Ectodermal cell (in vitro differentiated cells): Measurements from ENCODE around the gene PLEKHA1.

ENCODE experiments used
- H3K27ac ChIP-seq: 2 replicates; pipeline ENCODE4 v1.7.0; 2013; ENCODE audit warnings: mild to moderate bottlenecking, low read depth, low read length; ENCODE audit not compliant: insufficient read depth, poor library complexity, severe bottlenecking
- H3K27me3 ChIP-seq: 2 replicates; pipeline ENCODE4 v1.7.0; 2013; ENCODE audit warnings: mild to moderate bottlenecking, low read length; ENCODE audit not compliant: insufficient read depth, control insufficient read depth, poor library complexity, severe bottlenecking
- H3K36me3 ChIP-seq: one replicate; pipeline ENCODE4 v1.7.0; 2013; ENCODE audit warnings: low read length; ENCODE audit not compliant: control insufficient read depth, insufficient read depth
- H3K4me1 ChIP-seq: one replicate; pipeline ENCODE4 v1.7.0; 2013; ENCODE audit warnings: low read length; ENCODE audit not compliant: control insufficient read depth, insufficient read depth
- H3K4me3 ChIP-seq: 2 replicates; pipeline ENCODE4 v1.7.0; 2013; ENCODE audit warnings: low read depth, low read length, control low read depth; ENCODE audit not compliant: insufficient read depth
- H3K9me3 ChIP-seq: 2 replicates; pipeline ENCODE4 v1.7.0; 2013; ENCODE audit warnings: mild to moderate bottlenecking, low read length, moderate library complexity; ENCODE audit not compliant: control insufficient read depth
- WGBS, 2 experiments: methylation state at CpG; one replicate each; pipeline ENCODE4 v1.1.7; 2013; ENCODE audit warnings: missing lambda C conversion rate in 2 of 2; 5-methylcytosine and 5-hydroxymethylcytosine counted together

PLEKHA1 gene

DNA sequence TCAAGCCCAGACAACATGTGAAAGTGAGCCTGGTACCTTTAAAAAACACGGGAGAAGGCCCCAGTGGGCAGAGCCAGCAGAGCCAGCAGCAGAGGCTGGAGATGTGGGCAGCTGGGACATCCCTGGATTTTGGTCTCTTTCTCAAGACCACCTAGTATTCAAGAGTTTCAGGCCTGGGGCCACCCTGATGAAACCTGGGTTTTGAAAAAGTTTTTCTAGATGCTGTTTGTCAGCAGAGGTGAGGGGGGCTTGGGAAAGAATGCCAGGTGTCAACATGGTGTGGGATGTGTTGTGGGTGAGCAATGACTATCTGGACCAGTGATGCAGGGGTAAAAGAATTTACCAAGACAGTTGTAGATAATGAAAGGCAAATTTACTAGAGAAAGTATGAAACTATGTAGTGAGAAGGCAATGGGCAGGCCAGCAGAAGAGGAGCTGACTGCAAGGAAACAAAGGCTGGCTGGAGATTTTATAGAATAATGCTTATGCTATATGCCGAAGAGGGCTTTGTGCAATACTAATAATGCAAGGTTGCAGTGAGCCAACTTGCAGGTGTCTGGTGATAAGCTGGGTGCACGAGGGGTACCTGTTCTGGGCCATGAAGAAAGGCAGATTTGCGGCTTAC is 28.1 kb upstream of the PLEKHA1 start:
- Histone ChIP-seq H3K4me3 (no peak overlapping the region), H3K27ac (no peak overlapping the region), H3K4me1 (no peaks in the 10 kb centered on the region), H3K36me3 (no peaks in the 10 kb centered on the region), H3K9me3 (no peaks in the 10 kb centered on the region), H3K27me3 (no peaks in the 10 kb centered on the region)
- WGBS, 2 experiments, result 90 to 92% methylated on average over 4 of the region's 4 CpGs

DNA sequence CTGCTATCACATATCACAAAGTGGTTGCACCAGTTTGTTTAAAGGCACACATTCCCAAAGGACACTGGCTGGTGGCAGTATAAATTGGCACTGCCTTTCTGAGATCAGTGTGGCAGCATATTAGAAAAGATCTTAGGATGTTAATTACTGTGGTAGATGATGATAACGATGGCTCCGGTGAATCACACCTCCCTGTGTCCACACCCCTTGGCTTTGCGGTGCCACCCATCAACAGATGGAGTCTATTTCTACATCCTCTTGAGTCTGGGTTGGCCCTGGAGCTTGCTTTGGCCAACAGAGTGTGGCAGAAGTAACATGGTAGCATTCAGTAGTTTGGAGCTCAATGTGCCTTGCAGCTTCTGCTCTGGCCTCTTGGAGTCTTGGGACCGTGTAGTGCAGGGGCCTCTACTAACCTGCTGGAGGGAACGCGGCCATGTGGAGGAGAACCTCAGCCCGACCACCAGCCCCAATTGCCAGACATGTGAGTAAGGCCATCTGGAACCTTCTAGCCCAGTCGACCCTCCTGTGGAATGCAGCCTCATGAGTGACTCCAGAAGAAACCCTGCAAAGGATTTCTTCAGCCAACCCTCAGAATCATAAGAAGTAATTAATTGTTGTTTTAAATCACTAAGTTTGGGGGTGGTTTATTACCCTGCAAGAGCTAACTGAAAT is 27.2 kb upstream of the PLEKHA1 start:
- Histone ChIP-seq H3K36me3 (no peaks in the 10 kb centered on the region), H3K4me1 (no peaks in the 10 kb centered on the region), H3K4me3 (no peak overlapping the region), H3K27me3 (no peaks in the 10 kb centered on the region), H3K9me3 (no peaks in the 10 kb centered on the region), H3K27ac (no peak overlapping the region)
- 96 to 97% methylated on average over 8 of the region's 8 CpGs for WGBS, 2 experiments

DNA sequence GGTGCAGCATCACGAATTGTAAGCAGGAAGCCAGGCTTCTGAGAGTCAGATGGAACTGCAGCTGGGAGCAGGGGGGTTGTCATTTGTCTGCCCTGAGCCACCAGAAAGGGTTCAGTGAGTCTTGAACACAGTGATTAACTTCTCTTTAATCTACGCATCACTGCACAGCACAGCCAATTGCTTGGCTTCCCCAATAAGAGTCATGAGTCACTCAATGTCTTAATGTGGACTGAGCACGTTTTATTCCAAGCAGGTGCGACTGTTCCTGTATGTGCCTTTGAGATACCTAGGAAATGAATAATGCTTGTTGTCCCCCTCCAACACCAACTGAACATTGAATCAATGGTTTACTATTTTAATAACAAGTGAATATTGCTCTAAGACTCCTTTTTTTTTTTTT is 26.0 kb upstream of the PLEKHA1 start:
- Histone ChIP-seq H3K4me3 (no peak overlapping the region), H3K4me1 (peaks cover 5% of the 10 kb centered on the region), H3K27ac (peak overlapping the region; percentile 71), H3K9me3 (no peaks in the 10 kb centered on the region), H3K27me3 (no peaks in the 10 kb centered on the region), H3K36me3 (no peaks in the 10 kb centered on the region)
- WGBS, 2 experiments, result 87 to 91% methylated on average over 4 of the region's 4 CpGs

DNA sequence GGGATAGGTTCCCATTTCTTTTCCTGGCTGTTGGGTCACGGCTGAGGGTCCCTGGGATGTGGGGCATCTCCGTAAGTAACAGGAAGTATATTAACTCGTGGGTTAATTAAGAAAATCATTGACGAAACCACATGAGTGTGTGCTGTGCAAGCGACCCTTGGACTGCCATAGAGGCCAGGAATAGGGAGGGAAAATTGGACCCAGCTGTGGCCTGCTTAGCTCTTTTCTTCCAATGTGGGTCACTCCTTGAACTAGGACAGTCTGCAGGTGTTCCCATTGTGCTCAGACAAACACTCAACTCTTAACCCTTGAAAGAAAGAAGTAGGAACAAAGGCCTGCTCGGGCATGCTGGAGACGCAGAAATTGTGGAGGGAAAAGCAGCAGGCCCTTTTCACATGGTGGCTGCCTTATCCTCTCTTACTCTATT is 25.6 kb upstream of the PLEKHA1 start:
- H3K36me3 ChIP-seq, result no peaks in the 10 kb centered on the region
- H3K4me3 ChIP-seq, result no peak overlapping the region
- WGBS, 2 experiments, result 62 to 67% methylated on average over 7 of the region's 7 CpGs
- peaks cover 5% of the 10 kb centered on the region for H3K4me1 ChIP-seq
- H3K27ac ChIP-seq, result peak overlapping the region; percentile 71
- no peaks in the 10 kb centered on the region for H3K27me3 ChIP-seq
- H3K9me3 ChIP-seq, result no peaks in the 10 kb centered on the region

DNA sequence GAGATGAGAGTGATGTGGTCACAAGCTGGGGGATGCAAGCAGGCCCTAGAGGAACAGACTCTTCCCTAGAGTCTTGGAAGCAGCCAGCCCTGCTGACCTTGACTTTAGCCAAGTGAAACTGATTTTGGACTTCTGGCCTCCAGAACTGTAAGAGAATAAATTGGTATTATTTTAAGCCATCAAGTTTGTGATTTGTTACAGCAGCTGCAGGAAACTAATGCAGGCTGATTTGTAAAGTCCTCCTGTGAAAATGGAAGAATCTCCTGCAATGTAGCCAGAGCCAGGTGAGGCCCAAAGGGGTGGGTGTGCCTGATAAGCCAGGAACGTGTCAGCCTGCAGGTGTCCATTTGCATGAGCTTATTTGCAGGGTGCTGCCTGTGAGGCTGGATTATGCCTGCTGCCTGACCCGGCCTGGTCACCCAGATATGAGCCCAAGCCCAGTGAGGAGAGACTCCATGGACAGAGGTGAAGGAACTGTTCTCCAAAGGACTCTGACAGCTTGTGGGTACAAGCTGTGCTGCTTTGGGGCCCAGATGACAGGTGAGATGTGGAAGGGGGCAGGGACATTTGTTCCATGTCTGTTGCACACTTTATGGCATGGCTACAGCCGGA is 24.6 kb upstream of the PLEKHA1 start:
- WGBS, 2 experiments, result 90 to 91% methylated on average over 3 of the region's 3 CpGs
- Histone ChIP-seq H3K4me1 (peaks cover 5% of the 10 kb centered on the region), H3K27me3 (no peaks in the 10 kb centered on the region), H3K9me3 (no peaks in the 10 kb centered on the region), H3K4me3 (no peak overlapping the region), H3K27ac (no peak overlapping the region), H3K36me3 (no peaks in the 10 kb centered on the region)

DNA sequence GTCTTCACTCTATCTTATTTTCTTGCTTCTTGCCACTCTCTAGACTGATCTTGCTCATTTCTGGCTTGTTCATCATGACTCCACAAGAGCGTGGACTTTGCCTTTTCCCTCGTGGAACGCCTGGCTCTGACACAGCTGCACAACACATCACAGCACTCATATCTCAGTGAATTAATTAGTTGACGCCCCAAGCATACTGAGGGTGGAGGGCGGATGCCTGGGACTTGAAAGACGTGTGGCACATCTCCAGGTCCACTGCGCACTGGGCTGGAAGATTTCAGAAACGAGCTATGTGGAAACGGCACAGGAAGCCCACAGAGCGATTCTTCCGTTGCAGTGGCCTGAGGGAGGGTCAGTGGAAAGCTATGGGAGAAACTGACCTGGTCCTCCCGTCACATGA is 23.6 kb upstream of the PLEKHA1 start:
- H3K4me3 ChIP-seq, result no peak overlapping the region
- H3K27ac ChIP-seq, result no peak overlapping the region
- 88 to 89% methylated on average over 12 of the region's 12 CpGs for WGBS, 2 experiments
- H3K27me3 ChIP-seq, result no peaks in the 10 kb centered on the region
- no peaks in the 10 kb centered on the region for H3K36me3 ChIP-seq
- H3K9me3 ChIP-seq, result no peaks in the 10 kb centered on the region
- H3K4me1 ChIP-seq, result peaks cover 5% of the 10 kb centered on the region

DNA sequence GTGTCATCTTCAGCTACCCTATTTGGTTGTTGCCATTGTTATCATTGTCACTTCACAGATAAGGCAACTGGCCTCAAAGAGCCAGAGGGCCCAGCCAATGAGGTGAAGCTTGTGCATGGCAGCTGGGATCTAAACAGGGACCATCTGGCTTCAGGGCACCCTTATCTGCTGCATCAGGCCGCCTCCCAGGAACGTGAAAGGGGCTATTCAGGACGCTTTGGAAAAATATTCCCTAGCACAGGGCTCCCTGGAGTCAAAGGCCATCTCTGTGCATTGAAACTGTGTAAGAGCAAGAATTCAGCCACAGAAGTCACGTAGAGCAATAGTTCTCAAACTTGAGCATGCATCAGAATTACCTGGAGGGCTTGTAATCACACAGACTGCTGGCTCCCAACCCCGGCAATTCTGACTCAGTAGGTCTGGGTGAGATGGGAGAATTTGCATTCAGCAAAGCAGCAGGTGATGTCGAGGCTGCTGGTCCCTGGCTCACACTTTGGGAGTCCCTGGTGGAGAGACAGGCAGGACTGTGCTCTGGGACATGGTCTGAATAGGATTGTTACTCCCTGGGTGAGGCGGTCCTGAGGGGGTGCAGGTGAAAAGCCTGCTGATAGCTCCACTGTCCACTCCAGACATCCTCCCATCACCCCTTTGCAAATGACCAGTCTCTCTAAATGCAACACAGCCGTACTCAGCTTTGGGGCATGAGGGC is 21.5 kb upstream of the PLEKHA1 start:
- Histone ChIP-seq H3K9me3 (no peaks in the 10 kb centered on the region), H3K4me3 (no peak overlapping the region), H3K27ac (no peak overlapping the region), H3K4me1 (peaks cover 5% of the 10 kb centered on the region), H3K36me3 (no peaks in the 10 kb centered on the region), H3K27me3 (no peaks in the 10 kb centered on the region)
- WGBS, 2 experiments, result 80 to 83% methylated on average over 8 of the region's 8 CpGs

DNA sequence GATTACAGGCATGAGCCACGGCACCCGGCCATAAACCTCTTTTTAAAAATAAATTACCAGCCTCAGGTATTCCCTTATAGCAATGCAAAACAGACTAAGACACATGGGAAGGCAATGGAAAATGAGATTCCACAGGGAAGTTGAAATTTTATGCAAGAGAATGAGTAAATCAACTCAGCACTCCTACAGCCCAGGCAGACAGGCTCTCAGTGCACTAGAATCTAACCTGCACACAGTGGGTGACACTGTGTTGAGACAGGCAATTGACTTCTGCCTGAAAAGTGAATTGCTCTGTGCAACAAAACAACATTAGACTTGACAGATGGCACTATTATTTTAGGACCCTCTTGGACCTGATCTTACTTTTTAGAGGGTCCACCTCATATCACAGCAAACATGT is 20.1 kb upstream of the PLEKHA1 start:
- WGBS, 2 experiments, result 100% methylated on average over 2 of the region's 2 CpGs
- Histone ChIP-seq H3K4me3 (no peak overlapping the region), H3K27ac (no peak overlapping the region), H3K4me1 (peaks cover 5% of the 10 kb centered on the region), H3K36me3 (no peaks in the 10 kb centered on the region), H3K27me3 (no peaks in the 10 kb centered on the region), H3K9me3 (no peaks in the 10 kb centered on the region)

DNA sequence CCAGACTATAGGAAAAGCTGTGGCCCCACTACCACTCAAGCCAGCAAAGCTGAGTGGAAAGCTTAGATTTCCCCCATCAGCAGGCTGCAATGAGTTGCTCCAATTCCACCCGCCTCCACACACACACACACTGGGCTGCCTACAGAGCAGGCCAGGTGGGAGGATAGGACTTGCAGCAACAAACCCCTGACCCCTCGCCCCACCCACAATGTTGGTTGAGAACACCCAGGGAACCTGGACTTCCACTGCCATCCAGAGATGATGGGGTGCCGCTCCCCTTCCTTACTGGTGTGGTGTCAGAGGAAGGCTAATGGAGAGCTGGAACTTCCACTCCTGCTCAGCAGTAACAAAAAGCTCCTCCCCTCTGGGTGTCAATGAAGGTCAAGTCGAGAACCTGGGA is 16.8 kb upstream of the PLEKHA1 start:
- WGBS, 2 experiments, result 94% methylated on average over 4 of the region's 4 CpGs
- Histone ChIP-seq H3K9me3 (no peaks in the 10 kb centered on the region), H3K36me3 (no peaks in the 10 kb centered on the region), H3K4me1 (peaks cover 5% of the 10 kb centered on the region), H3K27me3 (no peaks in the 10 kb centered on the region), H3K4me3 (no peak overlapping the region), H3K27ac (no peak overlapping the region)

DNA sequence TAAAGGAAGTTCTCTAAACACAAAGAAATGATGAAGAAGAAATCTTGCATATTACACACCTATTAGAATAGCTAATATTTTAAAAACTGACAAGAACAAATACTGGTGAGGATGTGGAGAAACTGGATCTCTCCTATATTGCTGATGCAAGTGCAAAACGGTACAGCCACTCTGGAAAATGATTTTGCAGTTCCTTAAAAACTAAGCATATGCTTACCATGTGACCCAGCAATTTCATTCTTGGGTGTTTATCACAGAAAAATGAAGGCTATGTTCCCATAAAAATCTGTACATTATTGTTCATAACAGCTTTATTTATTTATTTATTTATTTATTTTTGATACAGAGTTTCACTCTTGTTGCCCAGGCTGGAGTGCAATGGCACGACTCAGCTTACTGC is 14.9 kb upstream of the PLEKHA1 start:
- WGBS, 2 experiments, result 94 to 97% methylated on average over 2 of the region's 2 CpGs
- no peaks in the 10 kb centered on the region for H3K36me3 ChIP-seq
- no peaks in the 10 kb centered on the region for H3K4me1 ChIP-seq
- no peak overlapping the region for H3K27ac ChIP-seq
- no peaks in the 10 kb centered on the region for H3K9me3 ChIP-seq
- no peak overlapping the region for H3K4me3 ChIP-seq
- no peaks in the 10 kb centered on the region for H3K27me3 ChIP-seq
